GM19238 (cell line): ENCODE results near the gene SESTD1.
A peak's percentile ranks its signal among the peaks of the same experiment; 100 is the strongest.
"Not testable (repeated sequence)": the region's sequence is repeated elsewhere in the genome, so short reads cannot be mapped to it uniquely, and the experiment has no call there.

ENCODE experiments used
- DNase-seq: peaks from one replicate; pipeline ENCODE4 v3.0.0; 2011; ENCODE audit warnings: low spot score; ENCODE audit not compliant: insufficient read length

The SESTD1 gene

GRCh38 chr2:179107737-179108136 lies 156.9 kb downstream of the SESTD1 start:
- DNase-seq = no peak

DNA sequence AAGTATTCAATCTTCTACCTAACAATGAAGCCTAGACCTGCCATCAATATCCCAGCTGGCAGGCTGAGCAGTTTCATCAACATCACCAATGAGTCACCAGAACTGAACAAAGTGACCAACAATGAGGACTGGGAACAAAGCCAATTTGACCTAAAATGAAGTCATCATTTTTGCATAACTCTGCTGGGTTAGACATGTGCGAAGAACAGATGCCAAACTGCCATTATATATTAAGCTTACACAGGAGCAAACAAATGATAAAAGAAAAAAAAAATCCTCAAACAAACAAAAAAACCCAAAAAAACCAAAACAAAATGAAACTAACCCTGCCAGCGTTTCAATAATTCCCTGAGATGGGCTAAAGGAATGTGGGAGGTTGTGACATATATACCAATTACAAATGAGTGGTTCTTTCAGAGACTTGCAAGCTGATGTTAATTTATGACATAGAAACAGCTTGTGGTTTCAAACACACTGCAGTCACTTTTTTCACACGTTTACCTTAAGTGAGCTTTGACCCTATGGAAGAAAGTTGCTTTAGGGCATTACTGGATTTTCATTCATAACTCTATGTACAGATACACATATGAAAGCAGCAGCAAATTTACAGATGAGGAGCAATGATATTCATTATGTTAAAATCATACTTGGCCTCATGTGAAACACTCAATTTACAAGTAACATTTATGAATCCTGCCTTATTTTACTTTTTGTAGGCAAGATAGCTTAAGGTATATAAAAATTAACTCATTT lies 157.8 kb downstream of the SESTD1 start:
- no peak for DNase-seq

- DNase-seq = no peak
Observed at GRCh38 chr2:179106342-179106675, 158.3 kb downstream of the SESTD1 start.

DNA sequence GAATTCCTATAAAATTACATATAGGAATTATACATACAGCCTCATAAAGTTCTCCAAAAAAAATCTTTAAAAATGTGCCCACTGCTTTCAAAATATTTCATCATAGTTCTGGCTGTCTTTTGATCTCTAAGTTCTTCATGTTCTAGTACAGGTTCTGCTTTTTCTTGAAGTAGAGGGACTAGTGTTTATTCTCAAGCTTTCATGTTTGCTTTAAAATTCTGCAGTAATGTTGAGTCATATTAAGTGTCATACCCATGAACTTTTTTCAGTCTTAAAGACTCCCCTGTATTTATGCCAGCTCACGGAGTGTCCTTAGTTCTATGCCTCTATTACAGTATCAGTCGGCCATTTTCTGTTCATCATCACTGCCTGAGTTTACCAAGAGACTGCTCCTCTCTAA lies 159.9 kb downstream of the SESTD1 start:
- no peak for DNase-seq

- DNase-seq = no peak
Observed at GRCh38 chr2:179098080-179098689, 166.4 kb downstream of the SESTD1 start.

GRCh38 chr2:179097131-179097530 lies 167.5 kb downstream of the SESTD1 start:
- DNase-seq = no peak

DNA sequence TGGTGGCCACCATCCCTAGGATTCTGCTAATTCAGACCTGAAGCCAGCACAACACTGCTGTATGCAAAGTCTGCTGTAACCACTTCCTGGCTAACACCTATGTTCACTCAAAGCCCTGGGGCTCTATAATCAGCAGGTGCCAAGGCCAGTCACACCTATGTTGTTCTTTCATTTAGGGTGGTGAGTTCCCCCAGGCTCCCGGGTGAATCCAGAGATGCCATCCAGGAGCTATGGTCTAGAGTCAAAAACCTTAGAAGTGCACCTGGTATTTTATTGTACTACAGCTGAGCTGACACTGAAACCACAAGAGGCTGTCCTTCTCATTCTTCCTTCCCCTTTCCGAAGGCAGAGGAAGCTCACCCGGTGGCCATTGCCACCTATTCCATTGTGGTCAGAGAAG lies 168.5 kb downstream of the SESTD1 start:
- DNase-seq = peak; percentile 11

DNA sequence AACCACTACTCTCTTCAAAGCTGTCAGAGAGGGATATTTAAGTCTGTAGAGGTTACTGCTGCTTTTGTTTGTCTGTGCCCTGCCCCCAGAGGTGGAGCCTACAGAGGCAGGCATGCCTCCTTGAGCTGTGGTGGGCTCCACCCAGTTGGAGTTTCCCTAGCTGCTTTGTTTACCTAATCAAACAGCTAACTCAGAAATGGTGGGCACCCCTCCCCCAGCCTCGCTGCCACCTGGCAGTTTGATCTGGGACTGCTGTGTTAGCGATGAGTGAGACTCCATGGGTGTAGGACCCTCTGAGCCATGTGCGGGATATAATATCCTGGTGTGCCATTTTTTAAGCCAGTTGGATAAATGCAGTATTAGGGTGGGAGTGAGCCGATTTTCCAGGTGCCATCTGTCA lies 171.7 kb downstream of the SESTD1 start:
- not testable (repeated sequence) for DNase-seq

DNA sequence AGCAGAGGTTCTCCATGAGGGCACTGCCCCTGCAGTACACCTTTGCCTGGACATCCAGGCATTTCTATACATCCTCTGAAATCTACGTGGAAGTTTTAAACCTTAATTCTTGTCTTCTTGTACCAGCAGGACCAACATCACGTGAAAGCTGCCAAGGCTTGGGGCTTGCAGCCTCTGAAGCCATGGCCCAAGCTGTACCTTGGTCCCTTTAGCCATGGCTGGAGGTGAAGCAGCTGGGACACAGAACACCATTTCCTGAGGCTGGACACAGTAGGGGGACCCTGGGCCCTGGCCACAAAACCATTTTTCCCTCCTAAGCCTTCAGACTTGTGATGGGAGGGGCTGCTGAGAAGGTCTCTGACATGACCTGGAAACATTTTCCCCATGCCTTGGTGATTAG lies 181.9 kb downstream of the SESTD1 start:
- no peak for DNase-seq

DNA sequence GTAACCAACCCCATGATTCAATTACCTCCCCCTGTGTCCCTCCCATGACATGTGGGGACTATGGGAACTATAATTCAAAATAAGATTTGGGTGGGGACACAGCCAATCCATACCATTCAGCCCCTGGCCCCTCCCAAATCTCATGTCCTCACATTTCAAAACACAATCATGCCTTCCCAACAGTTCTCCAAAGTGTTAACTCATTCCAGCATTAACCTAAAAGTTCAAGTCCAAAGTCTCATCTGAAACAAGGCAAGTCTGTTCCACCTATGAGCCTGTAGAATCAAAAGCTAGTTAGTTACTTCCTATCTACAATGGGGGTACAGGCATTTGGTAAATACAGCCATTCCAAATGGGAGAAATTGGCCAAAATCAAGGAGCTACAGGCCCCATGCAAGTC lies 182.7 kb downstream of the SESTD1 start:
- no peak for DNase-seq

- no peak for DNase-seq
Observed at GRCh38 chr2:179072527-179072926, 192.1 kb downstream of the SESTD1 start.

DNA sequence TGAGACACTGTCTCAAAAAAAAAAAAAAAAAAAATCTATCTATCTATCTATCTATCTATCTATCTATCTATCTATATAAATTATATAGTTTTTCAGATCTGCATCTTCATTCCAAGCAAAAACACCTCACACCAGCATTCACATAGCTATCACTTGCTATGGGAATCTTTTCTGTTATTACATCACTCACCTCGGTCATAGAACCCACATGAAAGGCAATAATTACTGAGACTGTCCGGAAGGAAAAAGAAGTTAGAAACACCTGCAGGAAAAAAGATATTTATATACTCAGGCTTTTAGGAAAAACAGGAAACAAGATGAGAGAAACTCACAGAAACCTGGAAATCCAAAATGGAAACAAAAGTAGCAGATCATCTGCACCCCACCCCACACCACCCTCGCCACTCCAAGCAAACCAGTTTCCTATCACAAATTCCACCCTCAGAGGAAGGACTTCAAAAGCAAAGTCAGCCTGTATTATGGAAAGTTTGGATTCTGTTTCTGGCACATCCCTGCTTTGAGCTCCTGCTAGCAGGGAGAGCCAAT lies 192.7 kb downstream of the SESTD1 start:
- no peak for DNase-seq

GRCh38 chr2:179070895-179071294 lies 193.7 kb downstream of the SESTD1 start:
- DNase-seq = no peak

- no peak for DNase-seq
Observed at GRCh38 chr2:179069685-179070084, 194.9 kb downstream of the SESTD1 start.

DNA sequence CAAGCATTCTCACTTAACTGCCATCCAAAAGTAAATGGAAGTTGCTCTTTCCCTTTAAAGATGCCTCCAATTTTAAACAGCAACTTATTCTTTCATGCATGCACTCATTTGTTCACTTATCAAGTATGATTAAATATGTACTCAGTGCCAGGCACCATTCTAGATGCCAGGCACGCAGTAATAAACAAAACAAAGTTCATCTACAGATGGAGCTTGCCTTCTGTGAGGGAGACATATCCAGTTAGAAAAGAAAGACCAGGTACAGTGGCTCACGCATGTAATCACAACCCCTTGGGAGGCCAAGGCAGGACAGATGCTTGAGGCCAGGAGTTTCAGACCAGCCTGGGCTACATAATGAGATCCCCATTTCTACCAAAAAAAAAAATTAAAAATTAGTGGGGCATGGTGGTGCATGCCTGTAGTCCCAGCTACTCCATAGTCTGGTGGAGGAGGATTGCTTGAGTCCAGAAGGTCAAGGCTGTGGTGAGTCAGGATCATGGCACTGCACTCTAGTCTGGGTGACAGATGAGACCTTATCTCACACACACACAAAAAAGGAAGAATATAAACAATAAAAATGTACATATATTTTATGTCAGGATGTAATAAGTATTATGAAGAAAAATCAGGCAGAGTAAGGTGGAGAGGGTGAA lies 195.5 kb downstream of the SESTD1 start:
- no peak for DNase-seq

- no peak for DNase-seq
Observed at GRCh38 chr2:179059026-179059700, 205.5 kb downstream of the SESTD1 start.

- DNase-seq = no peak
Observed at GRCh38 chr2:179057737-179058136, 206.9 kb downstream of the SESTD1 start.

DNA sequence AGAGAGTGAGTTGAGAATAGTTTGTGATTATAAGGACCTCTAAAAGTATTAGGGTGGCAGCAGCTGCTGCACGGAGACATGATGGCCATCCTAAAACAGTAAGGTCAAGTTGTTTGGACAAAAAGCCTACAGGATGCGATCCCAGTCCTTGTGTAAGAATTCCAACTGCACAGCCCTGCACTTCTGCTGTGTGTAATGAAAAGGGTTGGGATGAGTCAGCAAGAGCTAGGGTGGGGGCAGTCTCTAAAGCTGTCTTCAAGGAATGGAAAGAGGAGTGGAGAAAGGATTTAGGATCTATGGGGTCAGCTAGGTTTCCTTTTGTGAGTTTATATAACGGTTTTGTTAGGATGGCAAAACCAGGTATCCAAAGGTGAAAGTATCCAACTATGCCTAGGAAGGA lies 211.1 kb downstream of the SESTD1 start:
- not testable (repeated sequence) for DNase-seq
